AG08395 (cell line): ENCODE results near the gene CDK5R1.

Experiments used
- DNase-seq: peaks from one replicate; pipeline ENCODE4 v3.0.0; 2012; ENCODE audit warnings: mixed read lengths, low spot score

CDK5R1 gene

DNA sequence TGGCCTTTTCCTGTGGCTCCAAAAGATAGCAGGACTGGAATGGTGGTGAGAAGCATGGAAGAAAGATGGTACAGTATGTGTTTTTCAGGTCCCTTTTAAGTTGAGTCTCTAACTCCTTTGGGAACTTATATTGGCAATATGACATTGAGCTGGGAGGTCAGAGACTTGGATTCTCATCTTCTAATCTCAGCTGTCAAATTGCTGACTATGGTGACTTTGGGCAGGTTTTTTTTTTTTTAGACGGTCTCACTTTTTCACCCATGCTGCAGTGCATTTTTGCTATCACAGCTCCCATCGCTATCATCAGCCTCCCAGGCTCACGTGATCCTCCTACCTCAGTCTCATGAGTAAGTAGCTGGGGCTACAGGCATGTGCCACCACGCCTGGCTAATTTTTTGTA is 15.1 kb upstream of the CDK5R1 start:
- DNase-seq = no peak

GRCh38 chr17:32475258-32475657 is 11.5 kb upstream of the CDK5R1 start:
- DNase-seq = no peak

- DNase-seq = no peak
Measured at GRCh38 chr17:32477220-32477619, 9.6 kb upstream of the CDK5R1 start.

DNA sequence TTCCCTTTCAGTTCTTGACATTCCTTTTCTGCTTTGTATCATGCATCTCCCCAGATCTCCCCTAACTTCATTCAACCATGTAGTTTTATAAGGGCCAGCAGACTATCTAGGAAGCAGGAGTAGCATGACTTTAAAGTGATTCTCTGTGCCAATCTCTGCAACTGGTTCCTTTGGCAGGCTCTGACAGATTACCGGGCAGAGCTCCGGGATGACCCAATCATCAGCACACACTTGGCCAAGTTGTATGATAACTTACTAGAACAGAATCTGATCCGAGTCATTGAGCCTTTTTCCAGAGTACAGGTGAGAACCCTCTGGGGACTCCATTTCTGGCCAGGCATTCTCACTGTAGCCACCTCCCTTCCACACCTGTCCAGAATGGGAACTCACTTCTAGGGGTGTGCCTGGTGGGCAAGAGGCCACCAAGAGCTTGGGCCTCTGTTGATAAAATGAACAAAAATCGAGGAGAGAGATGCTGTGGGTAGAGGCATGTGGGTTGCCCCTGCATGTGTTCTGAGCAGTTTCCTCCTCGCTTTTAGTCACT is 7.6 kb upstream of the CDK5R1 start:
- DNase-seq = no peak

- DNase-seq = no peak
Measured at GRCh38 chr17:32481193-32481592, 5.6 kb upstream of the CDK5R1 start.

GRCh38 chr17:32482568-32483320 is 4.0 kb upstream of the CDK5R1 start:
- no peak for DNase-seq

GRCh38 chr17:32483451-32484019 is 3.3 kb upstream of the CDK5R1 start:
- DNase-seq = peak; percentile 89

- DNase-seq = no peak
Measured at GRCh38 chr17:32484041-32484461, 2.7 kb upstream of the CDK5R1 start.

DNA sequence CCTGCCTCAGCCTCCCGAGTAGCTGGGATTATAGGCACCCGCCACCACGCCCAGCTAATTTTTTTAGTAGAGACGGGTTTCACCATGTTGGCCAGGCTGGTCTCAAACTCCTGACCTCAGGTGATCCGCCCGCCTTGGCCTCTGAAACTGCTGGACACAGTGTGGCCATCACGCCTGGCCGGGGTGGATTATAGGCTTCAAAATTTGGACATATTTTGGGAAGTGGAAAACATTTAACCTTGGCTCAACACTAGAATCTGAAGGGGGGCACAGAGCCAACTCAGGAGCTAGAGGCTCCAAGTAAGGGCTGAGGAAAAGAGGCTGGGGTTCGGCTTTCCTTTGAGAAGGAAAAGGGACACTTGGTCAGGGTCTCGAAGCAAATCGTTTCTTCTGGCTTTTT is 2.2 kb upstream of the CDK5R1 start:
- DNase-seq = no peak

DNA sequence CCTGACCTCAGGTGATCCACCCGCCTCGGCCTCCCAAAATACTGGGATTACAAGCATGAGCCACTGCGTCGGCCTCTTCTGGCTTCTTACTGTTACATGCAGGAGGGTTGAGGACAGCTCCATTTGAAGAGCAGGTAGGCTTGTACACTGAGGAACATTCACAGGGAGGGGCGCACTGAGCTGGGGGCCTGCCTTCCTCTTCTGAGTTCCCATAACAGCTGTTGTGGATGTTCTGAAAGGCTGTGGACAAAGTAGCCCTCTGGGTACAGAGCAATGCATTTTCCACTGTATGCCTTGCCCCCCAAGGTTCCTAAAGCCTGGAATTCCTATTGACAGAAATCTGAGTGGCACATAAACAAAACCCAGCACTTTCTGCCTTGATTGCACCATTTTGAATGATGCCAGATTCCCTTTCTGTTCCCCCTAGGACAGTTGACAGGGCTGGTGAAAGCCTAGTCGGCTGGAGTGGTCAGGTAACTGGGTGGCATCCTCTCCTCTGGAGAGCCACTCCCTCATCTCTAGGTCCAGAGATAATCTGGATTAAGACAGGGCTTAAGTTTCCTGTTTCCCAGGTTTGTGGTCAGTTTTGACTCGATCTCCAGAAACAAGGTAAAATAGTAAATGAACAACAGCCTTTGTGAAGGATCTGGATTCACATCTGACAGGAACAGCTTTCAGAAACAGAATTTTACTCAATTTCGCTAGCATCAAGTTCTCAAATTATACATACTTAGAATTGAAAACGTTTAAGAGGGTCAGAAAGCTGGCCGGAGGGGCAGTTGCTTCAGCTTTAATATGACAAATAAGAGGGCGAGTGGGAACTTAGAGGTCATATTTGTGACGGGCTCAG is 1.3 kb upstream of the CDK5R1 start:
- DNase-seq = no peak

DNA sequence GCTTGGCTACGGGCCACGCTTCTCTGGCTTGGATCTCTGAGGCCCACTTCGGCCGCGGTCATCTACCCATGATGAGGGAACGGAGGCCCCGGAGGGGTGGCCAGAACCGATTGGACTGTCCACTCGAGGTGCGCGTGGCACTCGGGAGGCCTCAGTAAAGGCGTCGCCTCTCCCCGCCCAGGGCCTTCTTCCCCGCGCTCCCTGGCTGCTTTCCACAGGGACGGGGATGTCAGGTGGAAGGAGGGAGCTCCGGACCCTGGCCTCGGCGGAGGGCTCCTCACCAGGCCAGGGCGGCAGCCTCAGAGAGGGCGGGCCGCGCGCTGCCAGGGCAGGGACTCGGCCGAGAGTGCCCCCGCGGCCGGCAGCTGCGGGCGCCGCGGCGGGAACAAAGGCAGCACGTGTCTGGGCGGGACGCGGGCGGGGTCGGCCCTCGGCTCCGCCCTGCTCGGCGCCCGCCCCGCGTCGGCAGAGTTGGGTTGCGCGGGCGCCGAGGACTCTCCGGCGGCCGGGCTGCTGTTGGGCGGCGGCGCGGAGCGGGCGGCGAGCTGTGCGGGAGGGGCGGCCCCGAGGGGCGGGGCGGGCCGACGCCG is 587 bp upstream of the CDK5R1 start:
- peak; percentile 88 for DNase-seq

DNA sequence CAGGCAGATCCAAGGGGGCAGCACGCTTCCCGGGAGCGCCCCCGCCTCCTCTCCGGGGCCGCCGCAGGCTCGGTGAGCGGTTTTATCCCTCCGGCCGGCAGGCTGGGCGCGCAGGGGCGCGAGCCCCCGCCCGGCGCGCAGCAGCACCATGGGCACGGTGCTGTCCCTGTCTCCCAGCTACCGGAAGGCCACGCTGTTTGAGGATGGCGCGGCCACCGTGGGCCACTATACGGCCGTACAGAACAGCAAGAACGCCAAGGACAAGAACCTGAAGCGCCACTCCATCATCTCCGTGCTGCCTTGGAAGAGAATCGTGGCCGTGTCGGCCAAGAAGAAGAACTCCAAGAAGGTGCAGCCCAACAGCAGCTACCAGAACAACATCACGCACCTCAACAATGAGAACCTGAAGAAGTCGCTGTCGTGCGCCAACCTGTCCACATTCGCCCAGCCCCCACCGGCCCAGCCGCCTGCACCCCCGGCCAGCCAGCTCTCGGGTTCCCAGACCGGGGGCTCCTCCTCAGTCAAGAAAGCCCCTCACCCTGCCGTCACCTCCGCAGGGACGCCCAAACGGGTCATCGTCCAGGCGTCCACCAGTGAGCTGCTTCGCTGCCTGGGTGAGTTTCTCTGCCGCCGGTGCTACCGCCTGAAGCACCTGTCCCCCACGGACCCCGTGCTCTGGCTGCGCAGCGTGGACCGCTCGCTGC is 832 bp downstream of the CDK5R1 start:
- peak; percentile 26 for DNase-seq

DNA sequence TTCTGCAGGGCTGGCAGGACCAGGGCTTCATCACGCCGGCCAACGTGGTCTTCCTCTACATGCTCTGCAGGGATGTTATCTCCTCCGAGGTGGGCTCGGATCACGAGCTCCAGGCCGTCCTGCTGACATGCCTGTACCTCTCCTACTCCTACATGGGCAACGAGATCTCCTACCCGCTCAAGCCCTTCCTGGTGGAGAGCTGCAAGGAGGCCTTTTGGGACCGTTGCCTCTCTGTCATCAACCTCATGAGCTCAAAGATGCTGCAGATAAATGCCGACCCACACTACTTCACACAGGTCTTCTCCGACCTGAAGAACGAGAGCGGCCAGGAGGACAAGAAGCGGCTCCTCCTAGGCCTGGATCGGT is 1.4 kb downstream of the CDK5R1 start:
- no peak for DNase-seq

GRCh38 chr17:32488604-32489180 is 1.9 kb downstream of the CDK5R1 start:
- no peak for DNase-seq

GRCh38 chr17:32489320-32490100 is 2.7 kb downstream of the CDK5R1 start:
- DNase-seq = no peak

GRCh38 chr17:32490101-32490482 is 3.3 kb downstream of the CDK5R1 start:
- no peak for DNase-seq

- DNase-seq = no peak
Measured at GRCh38 chr17:32491371-32492263, 4.8 kb downstream of the CDK5R1 start.

GRCh38 chr17:32492264-32492589 is 5.4 kb downstream of the CDK5R1 start:
- no peak for DNase-seq

- no peak for DNase-seq
Measured at GRCh38 chr17:32492648-32493289, 6.0 kb downstream of the CDK5R1 start.
